ENCODE results near the gene LRRC27.
A peak's percentile ranks its signal among the peaks of the same experiment; 100 is the strongest.

LRRC27 gene

DNA sequence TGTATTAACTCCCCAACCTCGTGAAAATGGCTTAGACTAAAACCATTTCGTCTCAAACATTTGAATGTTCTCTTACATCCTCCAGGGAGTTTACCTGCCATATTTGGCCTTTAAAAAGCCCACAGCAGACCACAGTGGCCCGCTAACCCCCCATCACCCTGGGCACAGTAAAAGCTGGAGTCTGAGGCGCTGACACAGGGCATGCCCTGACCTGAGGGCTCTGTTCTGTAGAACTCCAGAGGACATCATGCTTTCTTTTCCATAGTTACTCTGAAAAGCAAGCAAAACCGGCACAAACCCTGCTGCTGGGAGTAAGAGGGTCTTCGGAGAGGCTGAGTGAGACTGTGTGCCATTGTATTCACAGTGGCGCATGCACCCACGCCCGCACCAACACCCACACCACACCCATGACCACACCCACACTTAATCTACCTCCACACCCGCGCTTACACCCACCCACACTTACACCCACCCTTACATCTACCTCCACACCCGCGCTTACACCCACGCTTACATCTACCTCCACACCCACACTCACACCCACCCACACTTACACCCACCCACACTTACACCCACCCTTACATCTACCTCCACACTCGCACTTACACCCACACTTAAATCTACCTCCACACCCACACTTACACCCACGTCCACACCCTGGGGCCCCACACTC, 32.1 kb downstream of the LRRC27 start:
- TF ChIP-seq, protein P1, sequence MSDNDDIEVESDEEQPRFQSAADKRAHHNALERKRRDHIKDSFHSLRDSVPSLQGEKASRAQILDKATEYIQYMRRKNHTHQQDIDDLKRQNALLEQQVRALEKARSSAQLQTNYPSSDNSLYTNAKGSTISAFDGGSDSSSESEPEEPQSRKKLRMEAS (IDR thresholded peaks at IDR 0.05), result no peak
- TF ChIP-seq EGR1 (IDR thresholded peaks at IDR 0.05), result peak; percentile 7; the same call in 1 of the 2 replicates

DNA sequence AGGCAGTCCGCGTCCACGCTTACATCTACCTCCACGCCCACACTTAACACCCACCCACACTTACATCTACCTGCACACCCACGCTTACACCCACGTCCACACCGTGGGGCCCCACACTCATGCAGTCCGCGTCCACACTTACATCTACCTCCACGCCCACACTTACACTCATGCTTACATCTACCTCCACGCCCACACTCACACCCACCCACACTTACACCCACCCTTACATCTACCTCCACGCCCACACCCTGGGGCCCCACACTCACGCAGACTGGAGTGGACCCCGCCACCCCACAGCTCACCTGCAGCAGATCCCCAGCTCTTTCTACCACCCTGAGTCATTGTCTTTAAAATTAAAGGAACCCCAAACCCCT, 32.6 kb downstream of the LRRC27 start:
- TF ChIP-seq ZBTB7A (IDR thresholded peaks at IDR 0.05; ENCODE audit: low read depth), result no peak
- no peak for TF ChIP-seq EP300 (IDR thresholded peaks at IDR 0.05; ENCODE audit: borderline replicate concordance)
- no peak for TF ChIP-seq TCF12 (IDR thresholded peaks at IDR 0.05; ENCODE audit: low read depth)
- TF ChIP-seq TAF1 (IDR thresholded peaks at IDR 0.05; ENCODE audit: low read depth), result no peak
- TF ChIP-seq TEAD4 (IDR thresholded peaks at IDR 0.05), result no peak
- no peak for TF ChIP-seq CEBPB (IDR thresholded peaks at IDR 0.05)
- no peak for TF ChIP-seq NFIC (IDR thresholded peaks at IDR 0.05)
- no peak for TF ChIP-seq YY1 (IDR thresholded peaks at IDR 0.05; ENCODE audit: low read depth)
- TF ChIP-seq CREB1 (IDR thresholded peaks at IDR 0.05; ENCODE audit: low read depth), result no peak

DNA sequence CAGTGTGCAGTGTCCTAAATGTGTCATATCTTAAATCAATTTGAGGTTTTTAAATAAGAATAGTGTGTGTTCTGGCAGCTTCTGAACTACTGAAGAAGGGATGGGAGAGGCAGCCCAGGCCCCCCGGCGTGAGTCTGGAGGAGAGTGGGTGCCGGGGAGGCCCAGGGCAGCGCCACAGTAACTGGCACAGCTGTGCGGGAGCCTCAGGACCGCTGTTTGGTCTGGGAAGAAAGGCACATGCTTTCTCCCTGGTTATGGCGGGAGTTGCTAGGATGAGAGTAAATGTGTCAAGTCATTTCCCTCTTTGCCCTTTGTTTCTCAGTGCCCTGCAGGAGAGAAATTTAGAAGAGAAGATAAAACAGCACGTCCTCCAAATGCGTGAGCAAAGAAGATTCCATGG, 33.1 kb downstream of the LRRC27 start:
- TF ChIP-seq, protein P1 (IDR thresholded peaks at IDR 0.05), result no peak
- no peak for TF ChIP-seq TCF12 (IDR thresholded peaks at IDR 0.05; ENCODE audit: low read depth)
- TF ChIP-seq, protein P2, sequence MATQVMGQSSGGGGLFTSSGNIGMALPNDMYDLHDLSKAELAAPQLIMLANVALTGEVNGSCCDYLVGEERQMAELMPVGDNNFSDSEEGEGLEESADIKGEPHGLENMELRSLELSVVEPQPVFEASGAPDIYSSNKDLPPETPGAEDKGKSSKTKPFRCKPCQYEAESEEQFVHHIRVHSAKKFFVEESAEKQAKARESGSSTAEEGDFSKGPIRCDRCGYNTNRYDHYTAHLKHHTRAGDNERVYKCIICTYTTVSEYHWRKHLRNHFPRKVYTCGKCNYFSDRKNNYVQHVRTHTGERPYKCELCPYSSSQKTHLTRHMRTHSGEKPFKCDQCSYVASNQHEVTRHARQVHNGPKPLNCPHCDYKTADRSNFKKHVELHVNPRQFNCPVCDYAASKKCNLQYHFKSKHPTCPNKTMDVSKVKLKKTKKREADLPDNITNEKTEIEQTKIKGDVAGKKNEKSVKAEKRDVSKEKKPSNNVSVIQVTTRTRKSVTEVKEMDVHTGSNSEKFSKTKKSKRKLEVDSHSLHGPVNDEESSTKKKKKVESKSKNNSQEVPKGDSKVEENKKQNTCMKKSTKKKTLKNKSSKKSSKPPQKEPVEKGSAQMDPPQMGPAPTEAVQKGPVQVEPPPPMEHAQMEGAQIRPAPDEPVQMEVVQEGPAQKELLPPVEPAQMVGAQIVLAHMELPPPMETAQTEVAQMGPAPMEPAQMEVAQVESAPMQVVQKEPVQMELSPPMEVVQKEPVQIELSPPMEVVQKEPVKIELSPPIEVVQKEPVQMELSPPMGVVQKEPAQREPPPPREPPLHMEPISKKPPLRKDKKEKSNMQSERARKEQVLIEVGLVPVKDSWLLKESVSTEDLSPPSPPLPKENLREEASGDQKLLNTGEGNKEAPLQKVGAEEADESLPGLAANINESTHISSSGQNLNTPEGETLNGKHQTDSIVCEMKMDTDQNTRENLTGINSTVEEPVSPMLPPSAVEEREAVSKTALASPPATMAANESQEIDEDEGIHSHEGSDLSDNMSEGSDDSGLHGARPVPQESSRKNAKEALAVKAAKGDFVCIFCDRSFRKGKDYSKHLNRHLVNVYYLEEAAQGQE (IDR thresholded peaks at IDR 0.05; ENCODE audit: low read depth), result no peak
- no peak for TF ChIP-seq CEBPB (IDR thresholded peaks at IDR 0.05)
- TF ChIP-seq NFIC (IDR thresholded peaks at IDR 0.05), result no peak
- TF ChIP-seq ZBTB7A (IDR thresholded peaks at IDR 0.05; ENCODE audit: low read depth), result no peak
- no peak for TF ChIP-seq TEAD4 (IDR thresholded peaks at IDR 0.05)
- TF ChIP-seq, protein P3, sequence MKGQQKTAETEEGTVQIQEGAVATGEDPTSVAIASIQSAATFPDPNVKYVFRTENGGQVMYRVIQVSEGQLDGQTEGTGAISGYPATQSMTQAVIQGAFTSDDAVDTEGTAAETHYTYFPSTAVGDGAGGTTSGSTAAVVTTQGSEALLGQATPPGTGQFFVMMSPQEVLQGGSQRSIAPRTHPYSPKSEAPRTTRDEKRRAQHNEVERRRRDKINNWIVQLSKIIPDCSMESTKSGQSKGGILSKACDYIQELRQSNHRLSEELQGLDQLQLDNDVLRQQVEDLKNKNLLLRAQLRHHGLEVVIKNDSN (IDR thresholded peaks at IDR 0.05), result no peak
- no peak for TF ChIP-seq EP300 (IDR thresholded peaks at IDR 0.05; ENCODE audit: borderline replicate concordance)
- TF ChIP-seq FOXM1 (IDR thresholded peaks at IDR 0.05; ENCODE audit: borderline replicate concordance, low read depth), result no peak
- no peak for TF ChIP-seq EGR1 (IDR thresholded peaks at IDR 0.05)
- TF ChIP-seq TAF1 (IDR thresholded peaks at IDR 0.05; ENCODE audit: low read depth), result no peak
- no peak for TF ChIP-seq YY1 (IDR thresholded peaks at IDR 0.05; ENCODE audit: low read depth)
- no peak for TF ChIP-seq RAD21 (IDR thresholded peaks at IDR 0.05; ENCODE audit: low read depth)
- TF ChIP-seq CREB1 (IDR thresholded peaks at IDR 0.05; ENCODE audit: low read depth), result no peak

DNA sequence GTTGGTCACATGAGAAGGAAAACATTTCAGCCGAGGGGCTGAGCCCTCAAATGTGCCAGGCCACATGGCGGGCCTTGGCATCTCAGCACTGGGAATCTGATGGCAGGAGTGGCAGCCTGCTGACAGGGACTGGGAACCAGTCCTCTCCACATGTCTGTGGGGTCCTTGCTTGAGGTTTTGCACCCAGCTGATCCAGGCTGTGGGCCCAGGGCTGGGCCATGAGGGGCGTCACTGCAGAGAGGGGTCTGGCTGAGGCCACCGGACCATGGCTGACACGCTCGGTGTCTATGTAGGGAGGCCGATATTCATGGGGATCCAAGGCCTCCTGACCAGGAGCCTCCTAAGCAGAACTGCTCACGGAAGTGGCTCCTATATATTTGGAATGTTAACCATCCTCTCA, 34.0 kb downstream of the LRRC27 start:
- TF ChIP-seq FOXM1 (IDR thresholded peaks at IDR 0.05; ENCODE audit: borderline replicate concordance, low read depth) (no peak), NFIC (IDR thresholded peaks at IDR 0.05) (no peak), CEBPB (IDR thresholded peaks at IDR 0.05) (no peak), TAF1 (IDR thresholded peaks at IDR 0.05; ENCODE audit: low read depth) (no peak), TCF12 (IDR thresholded peaks at IDR 0.05; ENCODE audit: low read depth) (no peak), CREB1 (IDR thresholded peaks at IDR 0.05; ENCODE audit: low read depth) (no peak), YY1 (IDR thresholded peaks at IDR 0.05; ENCODE audit: low read depth) (no peak), EGR1 (IDR thresholded peaks at IDR 0.05) (no peak), EP300 (IDR thresholded peaks at IDR 0.05; ENCODE audit: borderline replicate concordance) (no peak), TEAD4 (IDR thresholded peaks at IDR 0.05) (no peak), RAD21 (IDR thresholded peaks at IDR 0.05; ENCODE audit: low read depth) (no peak), ZBTB7A (IDR thresholded peaks at IDR 0.05; ENCODE audit: low read depth) (no peak)
- TF ChIP-seq, protein P3 (IDR thresholded peaks at IDR 0.05), result no peak
- TF ChIP-seq, protein P2 (IDR thresholded peaks at IDR 0.05; ENCODE audit: low read depth), result no peak
- TF ChIP-seq, protein P1 (IDR thresholded peaks at IDR 0.05), result no peak

DNA sequence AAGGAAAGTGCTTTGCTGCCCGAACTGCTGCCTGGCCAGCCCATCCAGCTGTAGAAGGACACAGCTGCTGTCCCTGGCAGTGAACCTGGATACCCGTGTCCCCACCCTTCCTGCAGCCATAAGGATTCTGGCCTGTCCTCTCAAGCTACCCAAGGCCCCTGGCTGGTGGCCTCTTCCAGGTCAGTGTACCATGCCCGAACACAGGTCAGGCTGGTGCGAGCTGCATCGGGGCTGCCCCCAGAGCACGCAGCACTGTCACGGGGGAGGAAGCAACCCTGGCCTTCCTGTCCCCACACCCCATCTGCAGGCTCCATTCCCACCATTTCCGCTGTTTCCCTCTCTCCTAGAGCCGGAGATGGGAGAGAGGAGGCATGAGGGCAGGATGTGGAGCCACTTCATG, 34.5 kb downstream of the LRRC27 start:
- TF ChIP-seq CEBPB (IDR thresholded peaks at IDR 0.05), result no peak
- no peak for TF ChIP-seq ZBTB7A (IDR thresholded peaks at IDR 0.05; ENCODE audit: low read depth)
- TF ChIP-seq TCF12 (IDR thresholded peaks at IDR 0.05; ENCODE audit: low read depth), result no peak
- TF ChIP-seq FOXM1 (IDR thresholded peaks at IDR 0.05; ENCODE audit: borderline replicate concordance, low read depth), result no peak
- no peak for TF ChIP-seq NFIC (IDR thresholded peaks at IDR 0.05)
- TF ChIP-seq, protein P3 (IDR thresholded peaks at IDR 0.05), result no peak
- TF ChIP-seq RAD21 (IDR thresholded peaks at IDR 0.05; ENCODE audit: low read depth), result no peak
- TF ChIP-seq CREB1 (IDR thresholded peaks at IDR 0.05; ENCODE audit: low read depth), result no peak
- TF ChIP-seq, protein P2 (IDR thresholded peaks at IDR 0.05; ENCODE audit: low read depth), result no peak
- TF ChIP-seq EP300 (IDR thresholded peaks at IDR 0.05; ENCODE audit: borderline replicate concordance), result no peak
